ENCODE data around the gene MTURN.
"Not testable (repeated sequence)": the region's sequence is repeated elsewhere in the genome, so short reads cannot be mapped to it uniquely, and the experiment has no call there.

MTURN gene

DNA sequence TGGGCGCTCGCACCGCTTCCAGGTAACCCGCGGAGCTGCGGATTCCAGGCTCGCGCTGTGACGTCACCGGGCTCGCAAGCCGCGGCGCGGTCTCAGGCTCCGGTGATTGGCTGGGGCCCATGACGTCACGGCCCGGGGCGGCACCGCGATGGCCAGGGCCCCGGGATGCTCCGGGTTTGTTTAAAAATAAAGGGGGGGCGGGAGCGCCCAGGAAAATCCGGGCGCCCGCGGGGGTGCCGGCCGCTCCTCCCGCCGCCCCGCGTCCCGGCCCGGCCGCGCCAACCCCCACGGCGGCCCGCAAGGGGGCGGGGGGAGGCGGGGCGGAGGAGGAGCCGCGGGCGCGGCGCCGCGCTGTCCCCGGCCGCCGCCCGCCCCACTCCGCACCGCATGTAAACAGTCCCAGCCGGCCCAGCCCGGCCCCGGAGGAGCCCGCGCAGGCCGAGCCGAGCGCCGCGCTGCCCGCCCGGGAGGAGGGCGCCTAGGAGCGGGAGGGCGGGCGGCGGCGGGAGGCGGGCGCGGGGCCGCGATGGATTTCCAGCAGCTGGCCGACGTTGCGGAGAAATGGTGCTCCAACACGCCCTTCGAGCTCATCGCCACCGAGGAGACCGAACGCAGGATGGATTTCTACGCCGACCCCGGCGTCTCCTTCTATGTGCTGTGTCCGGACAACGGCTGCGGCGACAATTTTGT lies at the start of gene MTURN:
MTURN (plus strand) TSS at position 376 of the 690 bp plus-strand sequence; CDS start at position 527, 151 bp downstream.
- peak; percentile 36 for DNase-seq

GRCh38 chr7:30086529-30086928 lies 48.3 kb upstream of the MTURN start:
- no peak for DNase-seq

GRCh38 chr7:30087371-30087770 lies 47.4 kb upstream of the MTURN start:
- no peak for DNase-seq

- DNase-seq = no peak
Observed at GRCh38 chr7:30088362-30088761, 46.4 kb upstream of the MTURN start.

GRCh38 chr7:30090111-30090510 lies 44.7 kb upstream of the MTURN start:
- no peak for DNase-seq

- no peak for DNase-seq
Observed at GRCh38 chr7:30091491-30091912, 43.3 kb upstream of the MTURN start.

- DNase-seq = no peak
Observed at GRCh38 chr7:30091987-30092386, 42.8 kb upstream of the MTURN start.

DNA sequence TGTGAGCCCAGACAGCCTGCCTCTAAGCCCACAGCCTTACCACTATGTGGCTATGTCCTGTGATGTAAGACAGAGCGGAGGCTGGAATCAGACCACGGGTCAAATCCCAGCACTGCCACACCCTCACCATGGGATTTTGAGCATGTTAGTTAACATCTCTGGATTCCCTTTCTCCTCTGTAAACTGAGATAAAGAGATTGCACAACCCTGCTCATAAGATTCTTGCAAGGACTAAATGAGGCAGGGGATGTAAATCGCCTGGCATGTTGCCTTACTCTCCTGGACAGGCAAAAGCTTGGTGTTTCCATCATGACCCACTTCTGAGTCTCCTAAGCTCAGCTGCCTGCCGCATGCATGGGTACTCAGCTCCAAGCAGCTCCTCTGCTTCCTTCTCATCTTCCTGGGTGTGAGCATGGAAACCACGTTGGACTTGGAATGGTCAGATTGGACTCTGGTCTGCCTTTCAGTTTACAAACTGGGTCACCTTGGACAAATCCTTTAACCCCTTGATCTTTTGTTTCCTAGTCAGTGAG lies 41.3 kb upstream of the MTURN start:
- DNase-seq = no peak

GRCh38 chr7:30098599-30098998 lies 36.2 kb upstream of the MTURN start:
- DNase-seq = not testable (repeated sequence)

GRCh38 chr7:30102281-30102680 lies 32.5 kb upstream of the MTURN start:
- no peak for DNase-seq

- no peak for DNase-seq
Observed at GRCh38 chr7:30104157-30104556, 30.6 kb upstream of the MTURN start.

DNA sequence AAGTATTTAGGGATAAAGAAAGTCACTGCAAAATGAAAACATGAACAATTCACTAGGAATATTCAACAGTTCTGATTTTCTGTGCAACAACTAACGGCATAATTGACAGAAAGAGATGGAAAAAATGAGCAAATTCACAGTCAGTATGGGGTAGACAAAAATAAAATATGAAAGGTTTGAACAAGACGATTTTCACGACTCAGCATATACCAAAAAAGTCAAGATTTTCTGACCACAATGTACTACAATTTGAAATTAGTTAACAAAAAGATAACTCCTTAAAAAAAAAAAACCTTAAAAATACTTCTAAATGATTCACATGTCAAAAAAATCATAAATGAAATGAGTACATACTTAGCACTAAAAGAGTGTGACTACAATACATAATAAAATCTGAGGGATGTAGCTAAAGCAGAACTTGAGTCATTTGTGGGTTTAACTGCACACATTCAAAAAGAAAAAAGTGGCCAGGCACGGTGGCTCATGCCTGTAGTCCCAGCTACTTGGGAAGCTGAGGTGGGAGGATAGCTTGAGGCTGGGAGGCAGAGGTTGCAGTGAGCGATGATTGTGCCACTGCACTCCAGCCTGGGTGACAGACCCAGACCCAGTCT lies 22.6 kb upstream of the MTURN start:
- DNase-seq = no peak

GRCh38 chr7:30113144-30113543 lies 21.6 kb upstream of the MTURN start:
- DNase-seq = no peak

DNA sequence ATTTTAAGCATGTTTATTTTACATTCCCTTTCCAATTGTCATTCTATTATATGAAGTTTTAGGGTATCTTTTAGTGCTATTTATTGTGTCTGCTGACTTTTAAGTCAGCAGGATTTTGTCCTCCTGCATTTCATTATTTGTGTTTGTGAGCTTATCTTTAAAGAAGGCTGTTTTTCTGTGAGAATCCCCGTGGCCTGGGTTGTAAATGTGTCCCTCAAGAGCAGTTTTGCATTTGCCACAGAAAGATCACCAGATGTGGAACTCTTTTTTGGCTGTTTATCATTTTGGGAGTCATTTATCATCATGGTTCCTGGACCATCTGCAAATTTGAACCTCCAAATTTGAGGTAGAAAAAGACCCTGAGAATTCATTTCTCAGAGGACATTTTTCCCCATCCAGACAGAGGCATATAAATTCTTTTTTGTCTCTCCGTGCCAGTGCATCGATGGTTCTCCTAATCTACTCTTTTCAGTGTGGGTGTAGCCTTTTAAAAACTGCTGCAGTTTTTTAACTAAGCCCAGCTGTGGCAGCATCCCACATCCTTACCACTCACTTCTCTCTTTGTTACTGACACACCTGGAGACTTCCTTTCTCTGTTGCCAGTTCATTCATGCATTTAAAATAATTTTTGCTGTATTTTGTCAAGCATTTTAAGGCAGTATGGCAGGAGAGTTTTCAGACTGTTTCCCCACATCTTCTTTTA lies 20.1 kb upstream of the MTURN start:
- no peak for DNase-seq

GRCh38 chr7:30115709-30116297 lies 19.0 kb upstream of the MTURN start:
- DNase-seq = no peak

GRCh38 chr7:30116771-30117170 lies 18.0 kb upstream of the MTURN start:
- DNase-seq = no peak

- no peak for DNase-seq
Observed at GRCh38 chr7:30117896-30118295, 16.9 kb upstream of the MTURN start.

GRCh38 chr7:30119890-30120577 lies 14.8 kb upstream of the MTURN start:
- no peak for DNase-seq

- DNase-seq = no peak
Observed at GRCh38 chr7:30133736-30134610, 813 bp upstream of the MTURN start.

DNA sequence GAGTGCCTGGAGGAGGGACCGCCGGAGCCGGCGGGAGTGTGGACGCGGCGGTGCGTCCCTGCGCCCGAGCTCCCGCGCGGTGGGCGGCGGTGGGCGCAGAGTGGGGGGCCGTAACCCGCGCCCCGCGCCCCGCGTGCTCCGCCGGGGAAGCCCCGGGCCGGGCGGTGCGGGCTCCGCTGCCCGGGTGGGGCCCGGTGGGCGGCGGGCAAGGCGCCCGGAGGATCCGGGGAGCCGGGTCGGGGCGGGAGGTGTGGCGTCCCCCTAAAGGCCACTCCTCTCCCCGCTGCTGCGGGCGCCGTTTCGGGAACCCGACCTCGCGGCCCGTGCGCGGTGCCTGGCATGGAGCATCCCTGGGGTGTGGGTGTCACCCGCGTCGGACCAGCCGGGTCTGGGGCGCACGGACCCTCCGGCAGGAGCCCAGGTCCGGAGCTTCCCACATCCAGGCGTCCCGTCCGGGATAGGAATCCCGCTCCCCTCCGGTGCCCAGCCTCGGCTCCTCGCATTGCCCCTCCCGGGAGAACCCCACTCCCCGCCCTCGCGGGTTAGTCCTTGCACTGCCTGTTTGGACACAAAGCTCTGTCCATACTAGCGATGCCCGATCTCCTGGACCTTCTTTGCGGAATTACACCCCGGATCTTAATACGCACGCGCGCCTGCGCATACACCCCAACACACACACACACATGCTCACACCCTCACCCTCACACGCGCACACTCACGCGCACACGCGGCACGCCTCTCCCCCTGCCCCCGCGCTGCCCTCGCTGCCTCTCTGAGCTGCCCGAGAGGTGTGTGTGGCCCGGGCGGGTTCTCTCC lies 723 bp downstream of the MTURN start:
- no peak for DNase-seq

Measured in NCI-H1048 (cell line).